ENCODE measurements around the gene RFT1.

The RFT1 gene

GRCh38 chr3:53122933-53123305 is 7.3 kb downstream of the RFT1 start:
- no peak for DNase-seq (ENCODE audit: low spot score)

DNA sequence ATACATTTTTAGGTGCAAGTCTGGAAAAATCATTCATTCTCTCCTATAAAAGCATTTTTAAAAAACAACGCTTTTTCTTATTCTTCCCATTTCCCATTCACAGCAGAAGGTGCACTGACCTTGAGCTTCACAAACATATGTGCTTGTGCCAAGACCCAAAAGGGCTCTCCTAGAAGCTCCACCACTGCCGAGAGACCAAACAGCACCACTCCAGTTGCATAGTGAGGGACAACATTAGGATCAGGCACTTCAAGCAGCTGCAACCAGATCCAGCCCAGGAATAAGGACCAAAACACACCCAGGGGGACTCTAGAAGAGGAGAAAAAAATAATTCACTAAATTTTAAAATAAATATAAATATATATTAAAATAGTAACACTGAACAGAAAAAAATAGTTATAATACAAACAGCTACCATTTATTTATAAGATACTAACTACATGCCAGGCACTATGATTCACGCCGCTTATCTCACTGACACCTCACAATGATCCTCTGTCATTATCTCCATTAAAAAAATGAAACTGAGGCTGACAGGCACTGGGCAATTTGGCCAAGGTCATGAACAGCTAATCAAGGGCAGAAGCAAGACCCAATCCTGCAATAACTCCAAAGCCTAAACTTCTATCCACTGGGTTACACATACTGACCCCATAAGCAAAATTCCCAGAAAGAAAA is 7.8 kb downstream of the RFT1 start:
- no peak for DNase-seq (ENCODE audit: low spot score)

- DNase-seq (ENCODE audit: low spot score) = no peak
Measured at GRCh38 chr3:53120336-53120735, 9.9 kb downstream of the RFT1 start.

DNA sequence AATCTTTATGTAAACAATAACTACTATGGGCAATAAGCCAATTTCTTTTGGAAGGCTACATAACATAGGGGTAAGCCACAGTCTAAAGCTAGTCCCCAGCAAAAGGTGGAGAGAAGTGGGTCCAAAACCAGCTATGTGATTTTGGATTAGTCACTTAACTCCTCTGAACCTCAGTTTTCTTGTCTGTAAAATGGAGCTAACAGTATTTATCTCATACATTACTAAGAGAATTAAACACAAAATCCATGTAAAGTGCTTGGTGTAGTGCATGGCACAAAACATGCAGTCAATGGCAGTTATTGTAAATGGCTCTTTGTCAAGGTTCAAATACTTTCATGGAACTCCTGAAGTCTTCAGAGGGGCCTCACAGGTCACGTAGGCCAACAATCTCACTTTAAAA is 13.3 kb downstream of the RFT1 start:
- no peak for DNase-seq (ENCODE audit: low spot score)

DNA sequence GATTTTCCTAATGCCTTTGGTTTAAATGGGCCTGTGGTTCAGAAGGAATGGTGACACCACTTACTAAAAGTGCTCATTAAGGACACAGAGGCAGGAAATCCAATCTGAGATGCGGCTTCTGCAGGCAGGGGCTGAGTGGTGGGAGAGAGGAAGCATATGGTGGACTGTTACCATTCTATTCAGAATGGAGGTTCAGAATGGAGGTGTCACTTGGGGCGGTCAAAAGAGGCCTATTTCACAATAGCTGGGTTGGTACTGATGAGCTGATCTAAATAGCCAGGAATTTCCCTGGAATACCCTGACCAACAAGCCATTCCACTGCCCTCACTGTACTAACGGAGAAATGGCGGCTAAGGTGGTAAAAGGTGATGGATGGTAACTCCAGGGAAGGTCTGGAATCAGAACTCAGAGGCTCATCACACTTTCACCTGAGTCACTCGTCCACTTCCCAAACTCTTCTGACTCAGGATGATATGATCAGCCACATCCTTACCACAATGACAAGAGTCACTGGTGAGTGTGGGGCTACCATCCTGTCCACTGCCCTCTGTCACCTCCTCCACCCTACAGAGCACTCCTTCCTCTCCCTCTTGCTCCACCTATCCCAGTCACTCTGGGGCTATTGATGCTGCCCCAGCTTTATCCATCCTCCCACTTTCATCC is 15.7 kb downstream of the RFT1 start:
- no peak for DNase-seq (ENCODE audit: low spot score)

DNA sequence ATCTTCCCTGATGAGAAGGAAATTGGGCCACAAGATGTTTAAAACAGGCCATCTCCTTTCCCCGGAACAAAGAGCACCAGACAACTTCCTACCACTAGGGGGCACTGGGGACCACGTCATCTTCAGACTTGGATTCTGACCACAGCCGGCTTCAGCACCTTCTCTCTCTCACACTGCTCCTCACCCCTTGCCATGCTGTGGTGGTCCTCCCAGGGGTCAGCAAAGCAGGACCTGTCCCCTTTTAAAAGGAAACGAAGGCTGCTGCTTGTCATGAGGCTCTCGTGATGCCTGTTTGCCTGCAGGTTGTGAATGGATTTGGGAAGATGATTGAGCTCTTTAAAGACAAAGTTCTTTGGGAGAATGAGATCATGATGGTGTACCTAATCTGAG is 16.2 kb downstream of the RFT1 start:
- peak; percentile 83 for DNase-seq (ENCODE audit: low spot score)

GRCh38 chr3:53113293-53114010 is 16.8 kb downstream of the RFT1 start:
- no peak for DNase-seq (ENCODE audit: low spot score)

- no peak for DNase-seq (ENCODE audit: low spot score)
Measured at GRCh38 chr3:53111822-53112221, 18.4 kb downstream of the RFT1 start.

DNA sequence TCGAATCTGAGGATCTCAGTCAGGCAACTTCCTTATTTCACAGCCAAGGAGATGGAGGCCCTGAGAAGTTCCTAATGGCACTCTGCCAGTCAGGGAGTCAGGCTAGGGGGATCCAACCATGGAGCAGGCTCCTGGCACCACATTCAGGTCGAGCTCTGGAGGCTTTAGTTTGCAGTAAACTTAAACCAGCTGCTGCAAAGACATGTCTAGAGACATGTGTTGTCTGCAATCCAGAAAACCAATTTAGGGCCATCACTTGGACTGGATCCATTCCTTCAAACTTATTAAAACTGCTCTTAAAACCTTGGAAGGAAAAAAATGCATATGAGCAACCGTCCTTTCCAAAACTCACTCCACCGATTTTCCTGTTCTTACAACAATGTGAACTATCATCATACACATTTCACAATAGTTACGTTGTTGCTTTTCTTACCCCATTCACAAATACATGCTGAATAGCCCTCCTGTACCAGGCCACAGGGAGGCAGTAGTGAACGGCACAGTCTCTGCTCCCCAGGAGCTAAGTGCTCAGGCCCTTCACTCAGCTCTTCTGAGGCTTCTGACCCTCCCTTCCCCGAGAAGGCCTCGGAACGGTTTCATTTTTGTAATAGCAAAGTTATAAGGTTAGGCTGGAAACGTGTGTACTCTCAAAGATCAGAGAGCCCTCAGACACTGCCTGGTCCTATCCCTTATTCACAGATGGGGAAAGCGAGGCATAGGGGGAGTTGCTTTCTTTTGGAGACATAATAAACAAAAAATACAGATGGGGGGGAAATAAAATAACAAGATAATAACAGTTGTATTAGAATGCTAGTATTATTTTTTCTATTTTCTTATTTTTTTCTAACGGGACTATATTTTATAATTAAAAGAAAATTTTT is 20.1 kb downstream of the RFT1 start:
- DNase-seq (ENCODE audit: low spot score) = peak; percentile 58

DNA sequence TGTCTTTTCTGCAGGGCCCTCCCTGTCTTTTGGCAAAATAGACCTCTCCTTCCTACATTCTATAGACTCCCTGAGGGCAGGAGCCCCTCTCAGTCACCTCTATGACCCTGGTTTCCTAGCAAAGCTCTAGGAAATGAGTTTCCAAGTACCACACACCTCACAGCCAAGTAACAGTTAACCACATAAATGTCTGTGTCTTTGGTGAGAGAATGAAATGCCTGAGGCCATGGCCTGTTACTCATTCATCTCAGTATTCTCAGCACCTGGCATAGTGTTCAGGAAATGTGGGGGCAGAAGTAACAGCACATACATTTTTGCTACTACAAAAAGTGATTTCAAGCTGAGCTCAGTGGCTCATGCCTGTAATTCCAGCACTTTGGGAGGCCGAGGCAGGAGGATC is 21.0 kb downstream of the RFT1 start:
- DNase-seq (ENCODE audit: low spot score) = no peak

GRCh38 chr3:53104762-53105161 is 25.5 kb downstream of the RFT1 start:
- DNase-seq (ENCODE audit: low spot score) = no peak

DNA sequence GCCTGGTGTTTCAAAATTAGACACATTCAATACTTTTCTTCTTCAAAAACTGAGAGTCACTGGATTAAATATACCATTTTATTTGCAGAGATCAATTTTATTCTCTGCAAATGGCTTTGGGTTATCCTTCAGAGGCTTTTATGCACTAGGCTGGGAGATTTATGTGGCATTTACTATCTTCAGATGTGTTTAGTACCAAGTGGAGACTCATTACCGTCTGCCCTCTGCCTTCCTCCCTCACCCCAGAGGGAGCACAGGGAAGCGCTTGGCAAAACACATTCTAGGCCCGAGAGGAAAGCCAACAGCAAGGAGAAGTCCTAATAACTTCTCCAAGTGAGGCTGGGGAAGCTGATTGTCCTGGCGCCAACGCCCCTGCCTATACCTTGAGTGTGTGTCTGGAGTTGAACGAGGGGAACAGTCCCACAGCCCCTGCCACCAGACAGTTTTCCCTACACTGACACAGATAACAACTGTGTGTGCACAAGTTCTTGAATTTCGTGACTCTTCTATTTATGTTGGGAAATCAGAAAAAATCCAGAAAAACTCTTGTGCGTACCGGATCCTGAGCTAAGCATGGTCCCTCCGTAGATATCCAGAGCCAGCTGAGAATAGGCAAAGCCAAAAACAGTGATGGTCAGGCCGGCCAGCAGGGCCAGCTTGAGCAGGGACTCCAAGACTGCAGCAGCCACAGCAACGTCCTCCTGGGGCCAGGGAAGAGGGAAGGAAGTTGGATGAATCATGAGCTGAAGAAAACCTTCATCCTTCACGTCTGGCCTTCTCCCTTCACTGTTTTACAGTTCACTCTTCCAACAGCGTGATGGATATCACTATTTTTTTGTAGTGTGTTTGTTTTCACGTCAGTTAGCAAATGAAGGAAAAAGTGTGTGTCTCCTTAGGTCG is 26.6 kb downstream of the RFT1 start:
- no peak for DNase-seq (ENCODE audit: low spot score)

GRCh38 chr3:53102601-53103147 is 27.6 kb downstream of the RFT1 start:
- DNase-seq (ENCODE audit: low spot score) = no peak

DNA sequence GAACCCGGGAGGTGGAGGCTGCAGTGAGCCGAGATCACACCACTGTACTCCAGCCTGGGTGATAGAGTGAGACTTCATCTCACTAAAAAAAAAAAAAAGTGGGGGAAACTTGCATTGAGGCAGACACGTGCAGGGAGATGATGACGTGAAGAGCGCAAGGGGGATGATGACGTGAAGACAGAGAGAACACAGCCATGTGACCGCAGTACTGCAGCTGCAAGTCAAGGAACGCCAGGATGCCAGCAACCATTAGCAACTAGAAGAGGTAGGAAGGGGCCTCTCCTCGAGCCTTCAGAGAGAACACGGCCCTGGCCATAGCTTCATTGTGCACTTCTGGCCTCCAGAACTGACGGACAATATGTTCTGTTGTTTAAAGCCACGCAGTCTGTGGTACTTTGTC is 28.3 kb downstream of the RFT1 start:
- DNase-seq (ENCODE audit: low spot score) = no peak

GRCh38 chr3:53100818-53101466 is 29.3 kb downstream of the RFT1 start:
- no peak for DNase-seq (ENCODE audit: low spot score)

- DNase-seq (ENCODE audit: low spot score) = no peak
Measured at GRCh38 chr3:53097887-53098286, 32.3 kb downstream of the RFT1 start.

- DNase-seq (ENCODE audit: low spot score) = no peak
Measured at GRCh38 chr3:53092942-53093341, 37.3 kb downstream of the RFT1 start.

DNA sequence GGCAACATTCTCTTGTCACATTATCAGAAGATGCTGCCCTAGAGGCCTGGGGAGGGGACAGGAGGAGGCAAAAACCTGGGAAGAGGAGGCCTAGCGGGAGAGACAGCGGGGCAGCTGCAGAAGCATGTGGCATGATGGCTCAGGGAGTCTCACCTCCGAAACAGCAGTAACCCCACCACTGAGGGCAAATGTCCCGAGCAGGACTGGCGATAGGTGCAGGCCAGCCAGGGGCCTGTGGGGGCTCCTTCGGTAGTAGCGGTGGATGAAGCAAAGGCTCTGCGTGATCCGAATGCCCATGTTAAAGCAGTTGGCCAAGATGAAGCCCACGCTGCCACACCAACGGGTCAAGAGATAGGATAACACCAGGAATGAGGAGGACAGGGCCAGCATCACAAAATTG is 38.0 kb downstream of the RFT1 start:
- DNase-seq (ENCODE audit: low spot score) = no peak

DNA sequence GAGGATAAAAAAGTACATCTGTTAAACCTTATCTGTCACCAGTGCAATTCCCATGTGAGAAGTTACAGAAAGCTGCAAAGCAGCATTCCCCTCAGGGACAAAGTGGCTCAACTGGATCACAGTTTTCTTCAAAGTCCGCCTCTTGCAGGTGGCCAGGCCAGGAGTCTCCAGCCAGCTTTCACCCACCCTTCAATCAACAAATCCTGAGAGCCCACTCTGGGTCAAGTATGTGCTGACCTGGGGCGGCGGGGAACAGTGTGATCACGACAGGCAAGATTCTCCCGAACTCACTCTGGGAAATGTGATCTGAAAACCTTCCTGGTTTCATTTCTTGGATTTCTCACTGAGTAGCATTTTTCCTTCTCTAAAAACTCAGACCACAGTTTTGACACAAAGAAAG is 39.2 kb downstream of the RFT1 start:
- no peak for DNase-seq (ENCODE audit: low spot score)

- no peak for DNase-seq (ENCODE audit: low spot score)
Measured at GRCh38 chr3:53089511-53089910, 40.7 kb downstream of the RFT1 start.

DNA sequence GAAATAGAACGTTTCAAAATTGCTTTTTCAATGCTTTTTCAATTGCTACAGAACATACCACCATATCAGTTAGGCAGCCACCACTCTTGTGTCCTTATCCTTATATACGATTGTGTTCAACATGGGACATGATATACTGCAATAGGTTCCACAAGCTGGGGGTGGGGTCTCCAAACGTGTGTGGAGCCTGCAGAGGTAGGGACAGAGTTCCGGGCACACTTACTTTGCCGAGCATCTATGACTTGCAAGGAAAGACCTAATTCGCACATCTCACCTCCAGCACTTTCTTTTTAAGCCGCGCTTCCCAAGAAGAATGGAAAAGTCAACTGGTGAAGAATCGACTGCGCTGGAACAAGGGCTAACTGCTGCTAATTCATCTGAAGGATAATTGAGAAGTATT is 44.8 kb downstream of the RFT1 start:
- no peak for DNase-seq (ENCODE audit: low spot score)
